ENCODE measurements around the gene TCF7L1. TPM values are rescaled to one million over a fixed set of nuclear protein-coding genes. Genes with fewer than 3 reads are reported as not detected.
A peak's percentile ranks its signal among the peaks of the same experiment; 100 is the strongest.

TCF7L1 gene
- total and polyA plus RNA-seq, 2 donors (not counting 3 experiments of a cell fraction or from before 2014, with no cell fraction given) = 9.6 to 17.4 TPM

- Histone ChIP-seq H3K9me1 (replicated peaks; ENCODE audit: control insufficient read depth, extremely low read depth, insufficient read depth, low read length) (no peaks in the 10 kb centered on the region), H3K9ac (replicated peaks; ENCODE audit: extremely low read depth, insufficient read depth, low read length) (no peak overlapping the region), H3K4me2 (ENCODE audit: insufficient read depth, low read length) (peak overlapping the region; percentile 27), H3K9me3 (replicated peaks; ENCODE audit: control insufficient read depth, insufficient read depth, low read length) (no peaks in the 10 kb centered on the region), H3K36me3 (ENCODE audit: control insufficient read depth in 2 of 2, extremely low read depth in 1 of 2, insufficient read depth in 2 of 2, low read length in 2 of 2) (no peaks in the 10 kb centered on the region), H3K79me2 (ENCODE audit: control insufficient read depth, insufficient read depth, low read length) (no peaks in the 10 kb centered on the region), H3K4me3 (replicated peaks in 1 of 3; ENCODE audit: insufficient read depth in 1 of 3, low read depth in 1 of 3, low read length in 3 of 3) (no peak overlapping the region), H2AFZ (ENCODE audit: low read depth, low read length) (peak overlapping the region; percentile 24), H3K4me1 (ENCODE audit: control insufficient read depth, extremely low read depth, insufficient read depth, low read length) (peaks cover 52% of the 10 kb centered on the region), H3K27me3 (ENCODE audit: control insufficient read depth in 2 of 2, insufficient read depth in 2 of 2, low read length in 2 of 2) (no peaks in the 10 kb centered on the region), H3K27ac (ENCODE audit: insufficient read depth, low read depth, low read length) (peak overlapping the region; percentile 36), H4K20me1 (replicated peaks; ENCODE audit: control insufficient read depth, extremely low read depth, insufficient read depth, low read length) (no peaks in the 10 kb centered on the region)
- POLR2A ChIA-PET = no interaction called here
- TF ChIP-seq FOS (IDR thresholded peaks at IDR 0.05; ENCODE audit: borderline replicate concordance, insufficient read depth, low read length) (peak; percentile 14), POLR2AphosphoS5 (IDR thresholded peaks at IDR 0.05; ENCODE audit: insufficient read depth, low read depth, low read length) (no peak), GATA2 (IDR thresholded peaks at IDR 0.05; ENCODE audit: insufficient read depth, insufficient read length, low read depth, low read length) (peak; percentile 59)
- intact Hi-C loops (cut with micrococcal nuclease) = loop anchor here (5.0 kb wide), 1 partner anchor 67 kb away; no protein-coding TSS in a partner anchor
- DNase-seq (ENCODE audit: low read depth, low spot score) (peak; percentile 81), FAIRE-seq (peak; percentile 100)
- CTCF ChIA-PET = interaction anchor here (1.1 to 2.0 kb wide), 9 partner anchors 11 to 109 kb away, joined by 3 to 9 read pairs (median 4); partner anchors contain the start of gene TCF7L1
- BruUV-seq (replicated peaks) = no TSS peak
- dilution Hi-C loops (cut with MboI; ENCODE audit: extremely low pct_ligation_motif_present, low sequenced_read_pairs) = no loop called here
These were observed 42.4 kb downstream of the TCF7L1 start for GRCh38 chr2:85175369-85176299.

GRCh38 chr2:85177031-85177824 lies 44.0 kb downstream of the TCF7L1 start:
- peak; percentile 31 for FAIRE-seq
- Histone ChIP-seq H3K79me2 (ENCODE audit: control insufficient read depth, insufficient read depth, low read length) (no peaks in the 10 kb centered on the region), H3K9ac (replicated peaks; ENCODE audit: extremely low read depth, insufficient read depth, low read length) (no peak overlapping the region), H3K9me1 (replicated peaks; ENCODE audit: control insufficient read depth, extremely low read depth, insufficient read depth, low read length) (no peaks in the 10 kb centered on the region), H3K4me2 (ENCODE audit: insufficient read depth, low read length) (peak overlapping the region; percentile 62), H3K27ac (ENCODE audit: insufficient read depth, low read depth, low read length) (no peak overlapping the region), H4K20me1 (replicated peaks; ENCODE audit: control insufficient read depth, extremely low read depth, insufficient read depth, low read length) (no peaks in the 10 kb centered on the region), H3K9me3 (replicated peaks; ENCODE audit: control insufficient read depth, insufficient read depth, low read length) (no peaks in the 10 kb centered on the region), H3K27me3 (ENCODE audit: control insufficient read depth in 2 of 2, insufficient read depth in 2 of 2, low read length in 2 of 2) (no peaks in the 10 kb centered on the region), H2AFZ (ENCODE audit: low read depth, low read length) (no peak overlapping the region), H3K4me3 (replicated peaks in 1 of 3; ENCODE audit: insufficient read depth in 1 of 3, low read depth in 1 of 3, low read length in 3 of 3) (no peak overlapping the region), H3K36me3 (ENCODE audit: control insufficient read depth in 2 of 2, extremely low read depth in 1 of 2, insufficient read depth in 2 of 2, low read length in 2 of 2) (no peaks in the 10 kb centered on the region), H3K4me1 (ENCODE audit: control insufficient read depth, extremely low read depth, insufficient read depth, low read length) (peaks cover 59% of the 10 kb centered on the region)
- BruUV-seq (replicated peaks) = no TSS peak
- no peak for DNase-seq (ENCODE audit: low read depth, low spot score)
- dilution Hi-C loops (cut with MboI; ENCODE audit: extremely low pct_ligation_motif_present, low sequenced_read_pairs) (no loop called here), intact Hi-C loops (cut with micrococcal nuclease) (loop anchor here (5.0 kb wide), 1 partner anchor 65 kb away; no protein-coding TSS in a partner anchor)
- ChIA-PET POLR2A (no interaction called here), CTCF (interaction anchor here (1.0 to 3.6 kb wide), 4 partner anchors 6 to 90 kb away, joined by 3 to 21 read pairs (median 8); partner anchors contain the start of gene TCF7L1)
- no peak for TF ChIP-seq MAX (IDR thresholded peaks at IDR 0.05; ENCODE audit: insufficient read depth, insufficient read length)
- TF ChIP-seq EZH2 (IDR thresholded peaks at IDR 0.05; ENCODE audit: borderline replicate concordance, low read depth, low read length, severe bottlenecking) = no peak
- no peak for TF ChIP-seq MYC (IDR thresholded peaks at IDR 0.05; ENCODE audit: low read depth, low read length)
- TF ChIP-seq FOS (IDR thresholded peaks at IDR 0.05; ENCODE audit: borderline replicate concordance, insufficient read depth, low read length) = no peak
- TF ChIP-seq CTCF (IDR thresholded peaks at IDR 0.05; ENCODE audit: extremely low read depth in 1 of 2, insufficient read depth in 1 of 2, low read depth in 1 of 2, low read length in 2 of 2) = no peak
- TF ChIP-seq GATA2 (IDR thresholded peaks at IDR 0.05; ENCODE audit: insufficient read depth, insufficient read length, low read depth, low read length) = no peak
- no peak for TF ChIP-seq JUN (IDR thresholded peaks at IDR 0.05; ENCODE audit: borderline replicate concordance, insufficient read depth, insufficient read length, low read depth)
- TF ChIP-seq POLR2AphosphoS5 (IDR thresholded peaks at IDR 0.05; ENCODE audit: insufficient read depth, low read depth, low read length) = no peak
- no peak for TF ChIP-seq POLR2A (IDR thresholded peaks at IDR 0.05; ENCODE audit: low read depth, low read length)

Data from endothelial cell of umbilical vein (primary cell).